ENCODE data around the gene SERPINA12. TPM values are rescaled to one million over a fixed set of nuclear protein-coding genes. Genes with fewer than 3 reads are reported as not detected.

SERPINA12 gene
- total RNA-seq, 1 experiment from 2014 or later, result not detected

- Histone ChIP-seq H3K4me3 (ENCODE audit: insufficient read depth, low read depth, low read length) (no peak overlapping the region), H3K36me3 (replicated peaks; ENCODE audit: control insufficient read depth, insufficient read depth, low read length) (no peaks in the 10 kb centered on the region), H3K27me3 (ENCODE audit: control insufficient read depth, insufficient read depth, low read length) (no peaks in the 10 kb centered on the region)
- no peak for DNase-seq
Measured at GRCh38 chr14:94455928-94456327, 53.3 kb downstream of the SERPINA12 start.

GRCh38 chr14:94451826-94452225 is 57.4 kb downstream of the SERPINA12 start:
- H3K36me3 ChIP-seq (replicated peaks; ENCODE audit: control insufficient read depth, insufficient read depth, low read length), result no peaks in the 10 kb centered on the region
- DNase-seq, result no peak
- no peak overlapping the region for H3K4me3 ChIP-seq (ENCODE audit: insufficient read depth, low read depth, low read length)
- H3K27me3 ChIP-seq (ENCODE audit: control insufficient read depth, insufficient read depth, low read length), result no peaks in the 10 kb centered on the region

GRCh38 chr14:94451091-94451771 is 58.0 kb downstream of the SERPINA12 start:
- H3K36me3 ChIP-seq (replicated peaks; ENCODE audit: control insufficient read depth, insufficient read depth, low read length), result no peaks in the 10 kb centered on the region
- no peak overlapping the region for H3K4me3 ChIP-seq (ENCODE audit: insufficient read depth, low read depth, low read length)
- peak; percentile 53 for DNase-seq
- no peaks in the 10 kb centered on the region for H3K27me3 ChIP-seq (ENCODE audit: control insufficient read depth, insufficient read depth, low read length)

- DNase-seq, result no peak
- H3K36me3 ChIP-seq (replicated peaks; ENCODE audit: control insufficient read depth, insufficient read depth, low read length), result no peaks in the 10 kb centered on the region
- H3K27me3 ChIP-seq (ENCODE audit: control insufficient read depth, insufficient read depth, low read length), result no peaks in the 10 kb centered on the region
- H3K4me3 ChIP-seq (ENCODE audit: insufficient read depth, low read depth, low read length), result no peak overlapping the region
Measured at GRCh38 chr14:94450722-94451090, 58.6 kb downstream of the SERPINA12 start.

GRCh38 chr14:94449930-94450329 is 59.3 kb downstream of the SERPINA12 start:
- Histone ChIP-seq H3K27me3 (ENCODE audit: control insufficient read depth, insufficient read depth, low read length) (no peaks in the 10 kb centered on the region), H3K36me3 (replicated peaks; ENCODE audit: control insufficient read depth, insufficient read depth, low read length) (no peaks in the 10 kb centered on the region), H3K4me3 (ENCODE audit: insufficient read depth, low read depth, low read length) (no peak overlapping the region)
- no peak for DNase-seq

GRCh38 chr14:94448071-94448808 is 61.0 kb downstream of the SERPINA12 start:
- Histone ChIP-seq H3K4me3 (ENCODE audit: insufficient read depth, low read depth, low read length) (no peak overlapping the region), H3K36me3 (replicated peaks; ENCODE audit: control insufficient read depth, insufficient read depth, low read length) (no peaks in the 10 kb centered on the region), H3K27me3 (ENCODE audit: control insufficient read depth, insufficient read depth, low read length) (no peaks in the 10 kb centered on the region)
- DNase-seq, result no peak

- no peaks in the 10 kb centered on the region for H3K36me3 ChIP-seq (replicated peaks; ENCODE audit: control insufficient read depth, insufficient read depth, low read length)
- no peaks in the 10 kb centered on the region for H3K27me3 ChIP-seq (ENCODE audit: control insufficient read depth, insufficient read depth, low read length)
- no peak overlapping the region for H3K4me3 ChIP-seq (ENCODE audit: insufficient read depth, low read depth, low read length)
- DNase-seq, result no peak
Measured at GRCh38 chr14:94447206-94447605, 62.1 kb downstream of the SERPINA12 start.

GRCh38 chr14:94446126-94446525 is 63.1 kb downstream of the SERPINA12 start:
- Histone ChIP-seq H3K27me3 (ENCODE audit: control insufficient read depth, insufficient read depth, low read length) (no peaks in the 10 kb centered on the region), H3K4me3 (ENCODE audit: insufficient read depth, low read depth, low read length) (no peak overlapping the region), H3K36me3 (replicated peaks; ENCODE audit: control insufficient read depth, insufficient read depth, low read length) (no peaks in the 10 kb centered on the region)
- DNase-seq, result no peak

GRCh38 chr14:94445003-94445402 is 64.3 kb downstream of the SERPINA12 start:
- H3K36me3 ChIP-seq (replicated peaks; ENCODE audit: control insufficient read depth, insufficient read depth, low read length), result no peaks in the 10 kb centered on the region
- H3K27me3 ChIP-seq (ENCODE audit: control insufficient read depth, insufficient read depth, low read length), result no peaks in the 10 kb centered on the region
- no peak overlapping the region for H3K4me3 ChIP-seq (ENCODE audit: insufficient read depth, low read depth, low read length)
- DNase-seq, result no peak

- Histone ChIP-seq H3K27me3 (ENCODE audit: control insufficient read depth, insufficient read depth, low read length) (no peaks in the 10 kb centered on the region), H3K36me3 (replicated peaks; ENCODE audit: control insufficient read depth, insufficient read depth, low read length) (no peaks in the 10 kb centered on the region), H3K4me3 (ENCODE audit: insufficient read depth, low read depth, low read length) (no peak overlapping the region)
- no peak for DNase-seq
Measured at GRCh38 chr14:94441531-94442205, 67.6 kb downstream of the SERPINA12 start.

GRCh38 chr14:94441130-94441529 is 68.1 kb downstream of the SERPINA12 start:
- Histone ChIP-seq H3K4me3 (ENCODE audit: insufficient read depth, low read depth, low read length) (no peak overlapping the region), H3K27me3 (ENCODE audit: control insufficient read depth, insufficient read depth, low read length) (no peaks in the 10 kb centered on the region), H3K36me3 (replicated peaks; ENCODE audit: control insufficient read depth, insufficient read depth, low read length) (no peaks in the 10 kb centered on the region)
- DNase-seq, result no peak

GRCh38 chr14:94439453-94440057 is 69.7 kb downstream of the SERPINA12 start:
- H3K27me3 ChIP-seq (ENCODE audit: control insufficient read depth, insufficient read depth, low read length), result no peaks in the 10 kb centered on the region
- no peaks in the 10 kb centered on the region for H3K36me3 ChIP-seq (replicated peaks; ENCODE audit: control insufficient read depth, insufficient read depth, low read length)
- H3K4me3 ChIP-seq (ENCODE audit: insufficient read depth, low read depth, low read length), result no peak overlapping the region
- DNase-seq, result peak; percentile 21

All from H7 (cell line).